GM19438 (cell line): ENCODE results near the gene L3MBTL1.

Experiments
- ATAC-seq: cut with Tn5 transposase; IDR thresholded peaks from one replicate; pipeline ENCODE4 v1.9.1; 2021; ENCODE audit warnings: low read depth; ENCODE audit not compliant: unreplicated experiment

Gene L3MBTL1

GRCh38 chr20:43534791-43535350 lies 27.4 kb downstream of the L3MBTL1 start:
- ATAC-seq = no peak

GRCh38 chr20:43535370-43536004 lies 28.0 kb downstream of the L3MBTL1 start:
- no peak for ATAC-seq

- ATAC-seq = no peak
Observed at GRCh38 chr20:43536041-43536816, 28.7 kb downstream of the L3MBTL1 start.

GRCh38 chr20:43536817-43537440 lies 29.4 kb downstream of the L3MBTL1 start:
- ATAC-seq = no peak

GRCh38 chr20:43537921-43538877 lies 30.7 kb downstream of the L3MBTL1 start:
- ATAC-seq = no peak

- ATAC-seq = no peak
Observed at GRCh38 chr20:43538878-43539700, 31.6 kb downstream of the L3MBTL1 start.

- ATAC-seq = no peak
Observed at GRCh38 chr20:43539975-43540672, 32.6 kb downstream of the L3MBTL1 start.

- no peak for ATAC-seq
Observed at GRCh38 chr20:43540673-43541060, 33.2 kb downstream of the L3MBTL1 start.

- no peak for ATAC-seq
Observed at GRCh38 chr20:43541214-43541613, 33.7 kb downstream of the L3MBTL1 start.

GRCh38 chr20:43542161-43542560 lies 34.7 kb downstream of the L3MBTL1 start:
- no peak for ATAC-seq

GRCh38 chr20:43542674-43543073 lies 35.2 kb downstream of the L3MBTL1 start:
- no peak for ATAC-seq

GRCh38 chr20:43543138-43543537 lies 35.6 kb downstream of the L3MBTL1 start:
- no peak for ATAC-seq

- ATAC-seq = no peak
Observed at GRCh38 chr20:43544501-43544900, 37.0 kb downstream of the L3MBTL1 start.

- no peak for ATAC-seq
Observed at GRCh38 chr20:43545837-43546578, 38.5 kb downstream of the L3MBTL1 start.

- no peak for ATAC-seq
Observed at GRCh38 chr20:43548273-43548880, 40.9 kb downstream of the L3MBTL1 start.

GRCh38 chr20:43549416-43550065 lies 42.0 kb downstream of the L3MBTL1 start:
- no peak for ATAC-seq

- ATAC-seq = no peak
Observed at GRCh38 chr20:43550456-43550855, 43.0 kb downstream of the L3MBTL1 start.
